Mucosa of descending colon (tissue), 3 donors: ENCODE results near the gene TMEM182. TPM values are rescaled to one million over a fixed set of nuclear protein-coding genes. Genes with fewer than 3 reads are reported as not detected.

Experiments used
- ATAC-seq: fragments of 200-7000 bp; cut with Tn5 transposase; one replicate; pipeline ENCODE4 v1.9.1; 2020; ENCODE audit warnings: mild to moderate bottlenecking, moderate library complexity
- DNase-seq, 3 donors: peaks; one replicate each; pipeline ENCODE4 v3.0.0-alpha.2; 2020
- H3K36me3 ChIP-seq: fragments of 200-600 bp; one replicate; pipeline ENCODE4 v1.8.0; 2021; ENCODE audit warnings: low read depth, mild to moderate bottlenecking
- H3K4me1 ChIP-seq: fragments of 200-600 bp; one replicate; pipeline ENCODE4 v1.8.0; 2021; ENCODE audit warnings: low read depth, mild to moderate bottlenecking
- H3K4me3 ChIP-seq: fragments of 200-600 bp; one replicate; pipeline ENCODE4 v1.8.0; 2021; ENCODE audit warnings: mild to moderate bottlenecking
- H3K9me3 ChIP-seq: fragments of 200-600 bp; one replicate; pipeline ENCODE4 v1.8.0; 2021; ENCODE audit warnings: mild to moderate bottlenecking
- CTCF ChIP-seq: fragments of 200-600 bp; IDR thresholded peaks from one replicate; pipeline ENCODE4 v1.8.0; 2022; ENCODE audit warnings: antibody characterized with exemption, mild to moderate bottlenecking
- intact Hi-C, 2 donors: fragments of 100-400 bp; cut with DNase I in 1 of 2; cut with micrococcal nuclease in 1 of 2; formaldehyde crosslinking; loops; one replicate each; pipeline versions ENCODE4 v1.11.0 to v1.11.1; 2022; cut with DNase I, micrococcal nuclease
- total RNA-seq, 3 donors: library from RNA; stranded (reverse); fragmentation: NEBNext Ultra II Directional in 2 of 3; extraction: Animal tissue kit (Norgen Biotek cat#: 25700) in 2 of 3; gene quantifications; one replicate each; pipeline versions ENCODE4 v1.2.1 to v1.2.4, GENCODE V29; 2021 to 2023
- donor health status: DM: no; HTN: no; CAD: no; lungs with moderate emphysema.
- donor health status: DM: no; HTN: no; CAD: no.
- donor health status: DM: no; HTN: yes; CAD: no.

Gene TMEM182
- total RNA-seq, 3 donors from 2014 or later = 3.2 to 4.4 (median 3.4) TPM

DNA sequence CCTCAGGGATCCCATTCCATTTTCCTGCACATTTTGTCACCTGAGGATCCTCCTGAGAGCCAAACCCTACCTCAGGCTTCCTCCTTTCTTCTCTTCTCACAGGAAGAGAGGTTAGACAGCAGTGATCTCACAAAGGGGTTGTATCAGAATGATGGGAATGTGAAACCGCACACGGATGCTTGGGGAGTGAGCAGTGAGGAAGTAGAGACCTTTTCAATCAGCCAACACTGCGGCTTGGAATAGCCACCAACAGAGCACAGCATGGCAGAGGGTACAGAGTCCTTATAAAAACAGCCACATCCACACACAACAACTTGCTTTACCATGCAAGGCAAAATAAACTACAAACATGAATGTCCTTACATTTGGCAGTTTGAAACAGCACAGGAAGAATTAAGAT is 8.7 kb downstream of the TMEM182 start:
- H3K4me3 ChIP-seq = no peak overlapping the region
- ATAC-seq (no peak), DNase-seq (no peak)
- intact Hi-C loops = no loop called here
- H3K36me3 ChIP-seq = no peaks in the 10 kb centered on the region
- no peaks in the 10 kb centered on the region for H3K4me1 ChIP-seq
- no peak for TF ChIP-seq CTCF
- no peaks in the 10 kb centered on the region for H3K9me3 ChIP-seq

DNA sequence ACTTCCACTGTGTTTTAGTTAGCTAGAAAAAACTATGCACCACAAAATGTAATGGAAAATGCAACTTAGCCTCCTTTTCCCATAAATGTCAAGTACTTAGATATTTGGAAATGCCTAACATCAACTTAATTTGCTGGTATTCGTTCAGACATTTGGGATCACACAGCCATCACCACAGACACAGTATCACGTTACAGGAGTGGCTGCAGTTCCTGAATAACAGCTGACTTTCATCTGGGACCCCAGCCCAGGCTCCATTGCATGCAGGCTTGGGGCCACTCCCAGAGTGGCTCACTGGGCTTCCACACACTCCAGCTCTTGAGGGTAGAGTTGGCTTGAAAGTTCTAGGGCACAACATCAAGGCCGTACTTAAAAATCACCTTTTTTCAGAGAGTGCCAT is 9.3 kb downstream of the TMEM182 start:
- no peak overlapping the region for H3K4me3 ChIP-seq
- no peaks in the 10 kb centered on the region for H3K36me3 ChIP-seq
- no peaks in the 10 kb centered on the region for H3K9me3 ChIP-seq
- no peaks in the 10 kb centered on the region for H3K4me1 ChIP-seq
- intact Hi-C loops = no loop called here
- ATAC-seq (no peak), DNase-seq (no peak)
- no peak for TF ChIP-seq CTCF

GRCh38 chr2:102772659-102773058 is 10.8 kb downstream of the TMEM182 start:
- DNase-seq = no peak

GRCh38 chr2:102773149-102773705 is 11.4 kb downstream of the TMEM182 start:
- no peak overlapping the region for H3K4me3 ChIP-seq
- DNase-seq = no peak
- TF ChIP-seq CTCF = no peak
- H3K36me3 ChIP-seq = no peaks in the 10 kb centered on the region
- intact Hi-C loops = no loop called here
- no peaks in the 10 kb centered on the region for H3K9me3 ChIP-seq
- no peaks in the 10 kb centered on the region for H3K4me1 ChIP-seq
- ATAC-seq = no peak

More at GRCh38 chr2:102772659-102773058, 10.8 kb downstream of the TMEM182 start:
- no peak for TF ChIP-seq CTCF
- Histone ChIP-seq H3K4me1 (no peaks in the 10 kb centered on the region), H3K36me3 (no peaks in the 10 kb centered on the region), H3K4me3 (no peak overlapping the region), H3K9me3 (no peaks in the 10 kb centered on the region)
- no peak for ATAC-seq
- intact Hi-C loops = no loop called here

- ATAC-seq (no peak), DNase-seq (no peak)
- Histone ChIP-seq H3K4me1 (no peaks in the 10 kb centered on the region), H3K9me3 (no peaks in the 10 kb centered on the region), H3K4me3 (no peak overlapping the region), H3K36me3 (no peaks in the 10 kb centered on the region)
- TF ChIP-seq CTCF = no peak
- intact Hi-C loops = no loop called here
Measured at GRCh38 chr2:102778260-102778659, 16.4 kb downstream of the TMEM182 start.

GRCh38 chr2:102780467-102780866 is 18.6 kb downstream of the TMEM182 start:
- no peak for TF ChIP-seq CTCF
- H3K4me3 ChIP-seq = no peak overlapping the region
- H3K36me3 ChIP-seq = no peaks in the 10 kb centered on the region
- DNase-seq (no peak), ATAC-seq (no peak)
- H3K4me1 ChIP-seq = no peaks in the 10 kb centered on the region
- H3K9me3 ChIP-seq = no peaks in the 10 kb centered on the region
- intact Hi-C loops = no loop called here
